Neural crest cell (in vitro differentiated cells): ENCODE data around the gene KHDRBS1. TPM values are rescaled to one million over a fixed set of nuclear protein-coding genes. Genes with fewer than 3 reads are reported as not detected.
A peak's percentile ranks its signal among the peaks of the same experiment; 100 is the strongest.

Source experiments
- DNase-seq: peaks from one replicate; pipeline ENCODE4 v3.0.0; 2021; ENCODE audit warnings: low read depth, mixed read lengths, low spot score
- H3K27ac Mint-ChIP-seq: one replicate; pipeline ENCODE4 v1.8.0; 2021; ENCODE audit warnings: mild to moderate bottlenecking, mixed read lengths; ENCODE audit not compliant: unreplicated experiment
- H3K27me3 Mint-ChIP-seq: 2 replicates; pipeline ENCODE4 v1.8.0; 2021; ENCODE audit warnings: low read depth, mild to moderate bottlenecking, mixed read lengths
- H3K36me3 Mint-ChIP-seq: 2 replicates; pipeline ENCODE4 v1.8.0; 2021; ENCODE audit warnings: low read depth, mild to moderate bottlenecking, mixed read lengths
- H3K4me1 Mint-ChIP-seq: 2 replicates; pipeline ENCODE4 v1.8.0; 2021; ENCODE audit warnings: mixed read lengths
- H3K4me3 Mint-ChIP-seq: one replicate; pipeline ENCODE4 v1.8.0; 2021; ENCODE audit warnings: mild to moderate bottlenecking, mixed read lengths
- H3K9me3 Mint-ChIP-seq: 2 replicates; pipeline ENCODE4 v1.8.0; 2021; ENCODE audit warnings: mixed read lengths
- total RNA-seq: library from RNA; stranded (reverse); gene quantifications from 2 replicates; pipeline ENCODE4 v1.2.1, GENCODE V29; 2021
- TF ChIP-seq, protein P1 (sequence below): fragments of 200-600 bp; sonication (generic); conservative IDR thresholded peaks from 2 replicates; pipeline ENCODE4 v1.5.0; 2021; ENCODE audit warnings: antibody characterized with exemption, mild to moderate bottlenecking

The KHDRBS1 gene
- total RNA-seq, 1 donor from 2014 or later = 292 TPM

DNA sequence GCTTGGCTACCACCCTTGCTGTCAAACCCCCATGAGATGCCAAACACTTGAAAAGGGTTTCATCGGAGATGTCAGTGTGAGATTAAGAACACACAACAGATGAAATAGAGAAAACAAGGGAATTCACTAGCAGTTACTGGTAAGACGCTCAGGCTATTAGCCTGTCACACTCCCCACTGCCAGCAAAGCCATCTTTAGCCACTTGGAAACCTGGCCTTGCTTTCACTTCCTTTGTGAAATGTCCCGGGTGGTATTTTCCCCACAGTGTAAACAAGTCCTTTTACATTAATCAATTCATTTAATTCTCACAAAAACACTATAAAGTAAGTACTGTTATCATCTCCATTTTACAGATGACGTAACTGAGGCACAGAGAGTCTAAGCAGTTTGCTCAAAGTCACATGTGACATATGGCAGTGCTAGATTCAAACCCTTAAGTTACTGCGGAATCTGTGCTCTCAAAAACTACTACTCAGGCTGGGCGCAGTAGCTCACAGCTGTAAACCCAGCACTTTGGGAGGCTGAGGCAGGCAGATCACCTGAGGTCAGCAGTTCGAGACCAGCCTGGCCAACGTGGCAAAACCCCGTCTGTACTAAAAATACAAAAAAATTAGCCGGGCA lies 32.7 kb upstream of the KHDRBS1 start:
- no peaks in the 10 kb centered on the region for H3K27me3 Mint-ChIP-seq
- H3K4me3 Mint-ChIP-seq = no peak overlapping the region
- H3K36me3 Mint-ChIP-seq = no peaks in the 10 kb centered on the region
- TF ChIP-seq, protein P1, sequence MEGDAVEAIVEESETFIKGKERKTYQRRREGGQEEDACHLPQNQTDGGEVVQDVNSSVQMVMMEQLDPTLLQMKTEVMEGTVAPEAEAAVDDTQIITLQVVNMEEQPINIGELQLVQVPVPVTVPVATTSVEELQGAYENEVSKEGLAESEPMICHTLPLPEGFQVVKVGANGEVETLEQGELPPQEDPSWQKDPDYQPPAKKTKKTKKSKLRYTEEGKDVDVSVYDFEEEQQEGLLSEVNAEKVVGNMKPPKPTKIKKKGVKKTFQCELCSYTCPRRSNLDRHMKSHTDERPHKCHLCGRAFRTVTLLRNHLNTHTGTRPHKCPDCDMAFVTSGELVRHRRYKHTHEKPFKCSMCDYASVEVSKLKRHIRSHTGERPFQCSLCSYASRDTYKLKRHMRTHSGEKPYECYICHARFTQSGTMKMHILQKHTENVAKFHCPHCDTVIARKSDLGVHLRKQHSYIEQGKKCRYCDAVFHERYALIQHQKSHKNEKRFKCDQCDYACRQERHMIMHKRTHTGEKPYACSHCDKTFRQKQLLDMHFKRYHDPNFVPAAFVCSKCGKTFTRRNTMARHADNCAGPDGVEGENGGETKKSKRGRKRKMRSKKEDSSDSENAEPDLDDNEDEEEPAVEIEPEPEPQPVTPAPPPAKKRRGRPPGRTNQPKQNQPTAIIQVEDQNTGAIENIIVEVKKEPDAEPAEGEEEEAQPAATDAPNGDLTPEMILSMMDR = no peak
- DNase-seq = no peak
- no peaks in the 10 kb centered on the region for H3K9me3 Mint-ChIP-seq
- H3K27ac Mint-ChIP-seq = no peak overlapping the region
- H3K4me1 Mint-ChIP-seq = peaks cover 22% of the 10 kb centered on the region

DNA sequence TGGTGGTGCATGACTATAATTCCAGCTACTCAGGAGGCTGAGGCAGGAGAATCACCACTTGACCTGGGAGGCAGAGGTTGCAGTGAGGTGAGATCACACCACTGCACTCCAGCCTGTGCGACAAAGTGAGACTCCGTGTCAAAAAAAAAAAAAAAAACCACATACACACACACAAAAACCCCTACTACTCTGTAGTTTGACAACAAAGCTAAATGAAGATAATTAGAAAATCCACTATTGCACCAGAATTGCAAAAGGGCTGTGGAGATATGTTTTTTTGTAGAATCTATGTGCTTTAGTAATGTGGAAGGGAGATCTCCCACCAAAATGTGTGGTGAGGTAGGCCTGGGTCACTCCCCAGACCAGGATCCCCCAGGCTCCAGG lies 32.2 kb upstream of the KHDRBS1 start:
- Mint-ChIP-seq H3K4me3 (no peak overlapping the region), H3K36me3 (no peaks in the 10 kb centered on the region)

DNA sequence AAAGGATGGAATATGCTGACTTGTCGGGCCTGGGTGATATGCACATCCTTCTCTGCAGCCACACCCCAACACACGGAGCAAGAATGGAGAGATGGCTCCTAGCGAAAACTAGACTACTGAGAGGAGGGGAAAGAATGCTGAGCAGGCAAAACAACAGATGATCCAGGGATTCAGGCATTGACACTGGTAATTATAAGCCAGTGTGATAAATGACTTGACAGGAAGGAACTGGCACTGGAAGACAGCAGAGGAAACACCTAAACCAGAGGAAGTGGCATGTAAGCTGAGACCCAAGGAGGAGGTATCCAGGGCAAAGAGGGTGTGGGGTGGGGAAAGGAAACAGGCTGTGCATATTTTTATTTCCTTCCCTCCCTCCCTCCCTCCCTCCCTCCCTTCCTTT lies 31.7 kb upstream of the KHDRBS1 start:
- no peak overlapping the region for H3K4me3 Mint-ChIP-seq
- H3K27me3 Mint-ChIP-seq = no peaks in the 10 kb centered on the region
- TF ChIP-seq, protein P1 = no peak
- H3K9me3 Mint-ChIP-seq = no peaks in the 10 kb centered on the region
- H3K27ac Mint-ChIP-seq = peak overlapping the region; percentile 91
- no peaks in the 10 kb centered on the region for H3K36me3 Mint-ChIP-seq
- peaks cover 27% of the 10 kb centered on the region for H3K4me1 Mint-ChIP-seq
- DNase-seq = no peak

More for the DNA sequence above, 32.2 kb upstream of the KHDRBS1 start:
- no peak for DNase-seq
- TF ChIP-seq, protein P1 = no peak
- Mint-ChIP-seq H3K9me3 (no peaks in the 10 kb centered on the region), H3K27me3 (no peaks in the 10 kb centered on the region), H3K27ac (no peak overlapping the region), H3K4me1 (peaks cover 22% of the 10 kb centered on the region)

DNA sequence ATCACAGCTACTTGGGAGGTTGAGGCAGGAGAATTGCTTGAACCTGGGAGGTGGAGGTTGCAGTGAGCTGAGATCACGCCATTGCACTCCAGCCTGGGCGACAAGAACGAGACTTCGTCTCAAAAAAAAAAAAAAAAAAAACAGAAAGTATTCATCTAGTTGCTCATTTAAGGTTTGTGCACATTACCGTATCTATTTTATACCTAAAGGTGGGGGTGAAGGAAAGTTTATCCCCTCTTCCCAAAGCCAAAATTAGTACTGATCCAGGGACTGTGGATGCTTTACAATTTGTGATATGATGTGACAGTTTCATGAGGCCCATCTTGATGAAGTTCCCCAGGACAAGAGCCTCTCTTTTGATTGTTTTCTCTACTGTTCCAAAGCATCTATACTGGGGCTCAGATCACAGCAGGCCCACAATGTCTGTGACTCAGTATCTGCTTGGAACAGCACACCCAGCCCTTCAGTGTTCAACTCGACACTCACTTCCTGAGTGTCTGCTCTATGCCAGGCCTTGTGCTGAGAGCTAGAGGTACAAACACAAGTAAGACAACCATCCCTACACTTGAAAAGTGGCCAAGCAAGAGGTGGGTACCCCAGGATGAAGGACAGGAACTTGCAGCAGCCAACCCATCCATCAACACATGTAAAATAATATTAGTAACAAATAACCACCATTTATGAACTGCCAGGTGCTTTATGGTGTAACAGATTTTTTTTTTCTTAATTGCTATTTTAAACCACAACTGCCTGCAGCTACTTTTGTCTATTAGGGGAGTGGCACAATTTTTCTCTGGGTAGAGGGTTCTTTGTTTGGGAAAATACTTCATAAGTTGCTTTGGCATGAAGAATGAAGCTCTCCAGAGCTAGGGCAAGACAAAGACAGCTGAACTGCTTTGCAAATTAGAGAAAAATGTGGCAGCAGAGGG lies 29.0 kb upstream of the KHDRBS1 start:
- TF ChIP-seq, protein P1 = no peak
- Mint-ChIP-seq H3K4me1 (peaks cover 30% of the 10 kb centered on the region), H3K9me3 (no peaks in the 10 kb centered on the region), H3K4me3 (no peak overlapping the region), H3K36me3 (no peaks in the 10 kb centered on the region), H3K27me3 (no peaks in the 10 kb centered on the region), H3K27ac (no peak overlapping the region)
- no peak for DNase-seq

DNA sequence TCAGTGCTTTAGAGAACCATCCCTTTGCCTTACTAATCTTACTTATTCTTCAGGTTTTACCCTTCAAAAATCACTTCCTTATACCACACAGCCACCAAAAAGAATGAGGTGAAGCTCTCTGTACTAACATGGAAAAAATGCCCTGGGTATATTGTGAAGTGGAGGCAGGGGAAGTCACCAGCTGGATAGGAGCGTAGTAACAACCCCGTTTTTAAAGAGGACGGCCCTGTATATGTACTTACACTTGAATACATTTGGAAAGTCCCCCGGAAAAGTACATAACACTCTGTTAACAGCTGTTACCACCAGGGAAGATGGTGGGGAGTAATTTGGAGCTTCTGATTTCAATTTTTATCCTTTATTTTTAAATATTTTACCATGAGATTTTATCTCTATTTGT lies 28.2 kb upstream of the KHDRBS1 start:
- H3K36me3 Mint-ChIP-seq = no peaks in the 10 kb centered on the region
- peaks cover 30% of the 10 kb centered on the region for H3K4me1 Mint-ChIP-seq
- TF ChIP-seq, protein P1 = no peak
- no peak for DNase-seq
- no peak overlapping the region for H3K4me3 Mint-ChIP-seq
- H3K27ac Mint-ChIP-seq = no peak overlapping the region
- H3K27me3 Mint-ChIP-seq = no peaks in the 10 kb centered on the region
- H3K9me3 Mint-ChIP-seq = no peaks in the 10 kb centered on the region
